ENCODE results near the gene ZFP92.

Gene ZFP92

DNA sequence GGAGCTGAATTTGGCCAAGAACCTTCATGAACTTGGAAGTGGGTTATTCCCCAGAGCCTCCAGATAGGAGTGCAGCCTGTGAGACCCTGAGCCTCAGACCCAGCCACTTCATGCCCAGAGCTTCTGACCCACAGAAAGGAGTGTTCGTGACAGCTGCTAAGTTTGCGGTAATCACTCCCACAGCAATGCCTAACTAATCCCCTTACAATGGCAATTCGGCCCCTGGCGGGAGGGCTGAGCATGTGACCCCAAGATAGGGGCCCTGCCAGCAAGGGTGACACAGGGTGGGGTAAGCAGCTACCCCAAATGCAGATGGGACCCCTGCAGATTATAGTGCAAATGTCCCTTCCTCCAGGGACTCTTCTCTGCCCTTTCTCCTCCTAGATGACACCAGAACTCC is 32.7 kb upstream of the ZFP92 start:
- Histone ChIP-seq H3K27ac (no peak overlapping the region), H3K36me3 (replicated peaks) (no peaks in the 10 kb centered on the region), H3K4me3 (ENCODE audit: low read depth, low read length) (no peak overlapping the region), H3K27me3 (replicated peaks) (no peaks in the 10 kb centered on the region)
- TF ChIP-seq CTCF (IDR thresholded peaks at IDR 0.05; ENCODE audit: low read depth, low read length, missing control alignments), result no peak
- in situ Hi-C loops (cut with HindIII; ENCODE audit: low pct_ligation_motif_present, low sequenced_read_pairs), result no loop called here
- no peak for DNase-seq

- DNase-seq, result no peak
- in situ Hi-C loops (cut with HindIII; ENCODE audit: low pct_ligation_motif_present, low sequenced_read_pairs), result no loop called here
- Histone ChIP-seq H3K4me3 (ENCODE audit: low read depth, low read length) (no peak overlapping the region), H3K36me3 (replicated peaks) (no peaks in the 10 kb centered on the region), H3K27ac (no peak overlapping the region), H3K27me3 (replicated peaks) (no peaks in the 10 kb centered on the region)
- TF ChIP-seq CTCF (IDR thresholded peaks at IDR 0.05; ENCODE audit: low read depth, low read length, missing control alignments), result no peak
These were observed 31.8 kb upstream of the ZFP92 start for GRCh38 chrX:153379508-153379907.

DNA sequence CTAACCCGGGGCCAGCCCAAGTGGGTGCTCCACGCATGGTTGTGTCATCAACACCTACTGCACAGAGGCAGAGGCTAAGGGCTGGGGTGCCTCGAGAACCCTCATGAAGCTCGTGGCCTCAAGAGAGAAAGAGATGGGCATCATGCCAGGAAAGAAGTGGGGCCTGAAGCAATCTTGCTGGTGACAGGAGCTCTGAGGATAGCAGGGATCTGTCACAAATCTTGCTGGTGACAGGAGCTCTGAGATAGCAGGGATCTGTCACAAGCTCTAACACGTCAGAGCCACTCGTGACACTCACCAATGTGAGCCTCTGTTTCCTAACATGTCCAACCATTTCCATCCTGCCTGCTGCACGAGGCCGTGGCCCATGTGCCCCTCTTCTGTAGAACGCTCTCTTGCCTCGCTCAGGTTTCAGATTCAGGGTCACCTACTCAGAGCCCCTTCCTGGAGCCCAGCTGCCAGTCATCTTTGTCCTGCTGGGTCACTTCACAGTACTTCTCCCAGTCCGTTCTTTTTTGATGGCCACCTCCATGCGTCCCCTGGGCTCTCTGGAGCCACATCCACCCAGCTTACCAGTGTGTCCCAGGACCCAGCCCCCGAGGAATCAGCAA is 31.2 kb upstream of the ZFP92 start:
- Histone ChIP-seq H3K36me3 (replicated peaks) (no peaks in the 10 kb centered on the region), H3K27me3 (replicated peaks) (no peaks in the 10 kb centered on the region), H3K27ac (no peak overlapping the region), H3K4me3 (ENCODE audit: low read depth, low read length) (no peak overlapping the region)
- no peak for TF ChIP-seq CTCF (IDR thresholded peaks at IDR 0.05; ENCODE audit: low read depth, low read length, missing control alignments)
- no peak for DNase-seq
- in situ Hi-C loops (cut with HindIII; ENCODE audit: low pct_ligation_motif_present, low sequenced_read_pairs), result no loop called here

GRCh38 chrX:153380691-153381090 is 30.6 kb upstream of the ZFP92 start:
- no peak for DNase-seq
- no peak for TF ChIP-seq CTCF (IDR thresholded peaks at IDR 0.05; ENCODE audit: low read depth, low read length, missing control alignments)
- no peak overlapping the region for H3K4me3 ChIP-seq (ENCODE audit: low read depth, low read length)
- H3K27me3 ChIP-seq (replicated peaks), result no peaks in the 10 kb centered on the region
- H3K27ac ChIP-seq, result no peak overlapping the region
- H3K36me3 ChIP-seq (replicated peaks), result no peaks in the 10 kb centered on the region
- in situ Hi-C loops (cut with HindIII; ENCODE audit: low pct_ligation_motif_present, low sequenced_read_pairs), result no loop called here

DNA sequence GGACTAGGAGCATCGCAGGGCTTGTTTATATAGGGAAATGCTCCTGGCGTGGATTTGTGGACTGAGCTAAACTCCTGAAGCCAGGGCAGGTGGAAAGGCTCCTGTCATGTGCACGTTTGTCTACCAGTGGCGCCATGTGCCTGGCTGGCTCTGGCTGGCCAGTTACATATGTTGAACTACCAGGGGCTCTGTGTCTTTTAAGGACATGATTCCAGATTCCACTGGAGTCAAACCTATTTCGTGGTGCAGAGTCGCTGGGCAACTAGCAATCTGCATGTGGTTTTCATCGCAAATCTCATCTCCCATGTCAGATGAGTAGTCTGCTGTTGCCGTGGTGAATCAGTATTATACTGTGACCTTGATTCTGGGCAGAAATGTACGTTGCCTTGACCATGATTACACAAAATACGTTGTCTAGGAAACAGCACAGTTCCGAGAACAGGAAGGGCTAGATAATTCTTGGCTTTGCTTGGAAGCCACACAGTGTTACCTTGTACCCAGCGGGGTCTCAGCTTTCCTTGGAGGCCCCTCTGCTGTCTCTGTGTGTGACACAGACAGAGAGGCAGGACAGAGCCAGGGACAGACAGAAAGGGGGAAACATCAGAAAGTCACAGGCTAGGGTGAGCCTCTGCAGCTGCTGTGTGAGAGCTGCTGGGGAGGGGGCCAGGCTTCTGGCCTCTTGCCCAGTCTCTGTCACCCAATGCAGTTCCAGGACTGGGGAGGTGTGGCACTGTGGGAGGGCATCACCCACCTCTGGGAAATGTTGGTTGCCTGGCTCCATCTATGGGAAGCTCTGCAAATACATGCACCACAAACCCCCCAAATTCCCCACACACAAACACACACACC is 29.4 kb upstream of the ZFP92 start:
- peak; percentile 28 for TF ChIP-seq CTCF (IDR thresholded peaks at IDR 0.05; ENCODE audit: low read depth, low read length, missing control alignments)
- Histone ChIP-seq H3K27ac (peak overlapping the region; percentile 63), H3K36me3 (replicated peaks) (no peaks in the 10 kb centered on the region), H3K4me3 (ENCODE audit: low read depth, low read length) (no peak overlapping the region), H3K27me3 (replicated peaks) (no peaks in the 10 kb centered on the region)
- DNase-seq, result peak; percentile 87
- in situ Hi-C loops (cut with HindIII; ENCODE audit: low pct_ligation_motif_present, low sequenced_read_pairs), result no loop called here

Data from brain microvascular endothelial cell (primary cell).